K562 (cell line): ENCODE results near the gene ALDH16A1. TPM values are rescaled to one million over a fixed set of nuclear protein-coding genes. Genes with fewer than 3 reads are reported as not detected.

Source experiments
- ATF3 ChIP-seq, 2 experiments: fragments of 450-650 bp in 1 of 2; sonication (generic) in 1 of 2; formaldehyde crosslinking in 1 of 2; IDR thresholded peaks in 1 of 2; conservative IDR thresholded peaks in 1 of 2; 2 replicates each; pipeline versions ENCODE4 v1.6.1 to v1.8.1; 2016 to 2023; ENCODE audit warnings: mild to moderate bottlenecking in 2 of 2, moderate library complexity in 2 of 2, inconsistent platforms in 1 of 2, missing genetic modification reagents in 1 of 2
- BRD4 ChIP-seq: fragments of 200-600 bp; sonication (generic); IDR thresholded peaks from 2 replicates; pipeline ENCODE4 v1.6.1; 2017; ENCODE audit warnings: inconsistent platforms
- CBFB ChIP-seq: sonication (generic); formaldehyde crosslinking; IDR thresholded peaks from 2 replicates; pipeline ENCODE4 v1.4.0; 2020; ENCODE audit warnings: mild to moderate bottlenecking, missing genetic modification reagents
- CBX1 ChIP-seq: sonication (generic); IDR thresholded peaks from 2 replicates; pipeline ENCODE4 v1.6.1; 2016; ENCODE audit warnings: antibody characterized with exemption, low read depth, mild to moderate bottlenecking
- CHCHD3 ChIP-seq: fragments of 250-450 bp; sonication (Bioruptor Pico); IDR thresholded peaks from 2 replicates; pipeline ENCODE4 v2.1.2; 2022; ENCODE audit warnings: mild to moderate bottlenecking
- HNRNPL ChIP-seq: fragments of 200-400 bp; formaldehyde crosslinking; IDR thresholded peaks from 2 replicates; pipeline ENCODE4 v1.6.1; 2017; ENCODE audit warnings: low read depth, mild to moderate bottlenecking, low read length
- JUND ChIP-seq, 2 experiments: IDR thresholded peaks; 2 replicates in 1 of 2; 3 replicates in 1 of 2; pipeline ENCODE4 v1.6.1; 2011; ENCODE audit warnings: borderline replicate concordance in 2 of 2, low read depth in 2 of 2, low read length in 2 of 2, improper control_type of control experiment in 1 of 2, missing biosample characterization in 1 of 2, missing genetic modification characterization in 1 of 2, missing genetic modification reagents in 1 of 2
- KLF10 ChIP-seq: fragments of 250-450 bp; sonication (Bioruptor Pico); IDR thresholded peaks from 2 replicates; pipeline ENCODE4 v1.6.1; 2021; ENCODE audit warnings: matching md5 sums
- MLLT1 ChIP-seq, 2 experiments: fragments of 450-650 bp; IDR thresholded peaks; 2 replicates each; pipeline ENCODE4 v1.6.1; 2016
- SIN3A ChIP-seq, 2 experiments: fragments of 150-350 bp in 1 of 2; IDR thresholded peaks; 2 replicates each; pipeline ENCODE4 v1.6.1; 2011 to 2016; ENCODE audit warnings: borderline replicate concordance in 2 of 2, low read depth in 2 of 2, low read length in 2 of 2, mild to moderate bottlenecking in 2 of 2, moderate library complexity in 2 of 2; ENCODE audit not compliant: control insufficient read depth in 1 of 2
- SNRNP70 ChIP-seq: fragments of 200-400 bp; formaldehyde crosslinking; optimal IDR thresholded peaks from 2 replicates; pipeline ENCODE3; 2017; ENCODE audit warnings: low read depth, low read length
- SP1 ChIP-seq: sonication (generic); formaldehyde crosslinking; IDR thresholded peaks from 2 replicates; pipeline ENCODE4 v1.8.1; 2022; ENCODE audit warnings: mild to moderate bottlenecking, missing genetic modification reagents
- SUPT5H ChIP-seq: fragments of 450-650 bp; IDR thresholded peaks from 2 replicates; pipeline ENCODE4 v1.6.1; 2016
- ZBTB5 ChIP-seq: fragments of 450-650 bp; IDR thresholded peaks from 2 replicates; pipeline ENCODE4 v1.6.1; 2017; ENCODE audit warnings: antibody characterized with exemption
- ZNF589 ChIP-seq: fragments of 200-800 bp; sonication (Bioruptor generic); IDR thresholded peaks from 2 replicates; pipeline ENCODE4 v1.6.1; 2016; ENCODE audit warnings: low read depth, missing genetic modification characterization, missing compliant biosample characterization
- polyA plus RNA-seq, 8 experiments: library from polyadenylated mRNA; depleted of rRNA in 4 of 8; stranded (reverse) in 5 of 8; unstranded in 3 of 8; fragments of >200 nt; fragmentation: Nextera tagmentation in 2 of 8; fragmentation: Illumina TruSeq in 1 of 8; extraction: Ambion mirVana in 2 of 8; extraction: Trizol in 1 of 8; gene quantifications; 2 replicates each; pipeline versions ENCODE4 v1.2.1 to v1.2.3, GENCODE V29; 2011 to 2014; ENCODE audit warnings: inconsistent platforms in 1 of 8, missing spikeins in 1 of 8
- total RNA-seq, 7 experiments: library from RNA; depleted of rRNA in 6 of 7; stranded (reverse); fragments of >200 nt in 6 of 7; fragmentation: Illumina TruSeq in 2 of 7; extraction: Trizol in 2 of 7; gene quantifications; 2 replicates each; pipeline versions ENCODE4 v1.2.1 to v1.2.3, GENCODE V29; 2011 to 2021; ENCODE audit warnings: low replicate concordance in 1 of 7

Gene ALDH16A1
- total and polyA plus RNA-seq, 9 of the 15 experiments (the other 6 are each of a cell fraction or from before 2014, with no cell fraction given) = 2.2 to 52.2 (median 7.6) TPM

- TF ChIP-seq CBX1 (no peak), SUPT5H (no peak), CHCHD3 (no peak), BRD4 (0 out of 2 replicates have a peak, but pooled peaks have one; percentile 10), MLLT1 (IDR thresholded peaks at IDR 0.05) (0 out of 4 replicates have a peak, but pooled peaks of 1 of the 2 experiments have one; percentile 12), ZNF589 (CRISPR knock-in tag) (no peak), ZBTB5 (no peak), HNRNPL (peak; percentile 30; the same call in 1 of the 2 replicates), ATF3 (IDR thresholded peaks at IDR 0.05) (no peak), ATF3 (CRISPR knock-in tag; conservative IDR thresholded peaks at IDR 0.05) (0 out of 2 replicates have a peak, but pooled peaks have one; percentile 9), CBFB (peak; percentile 72; the same call in 1 of the 2 replicates), KLF10 (0 out of 2 replicates have a peak, but pooled peaks have one; percentile 54), SNRNP70 (peak; percentile 89), SP1 (CRISPR knock-in tag) (0 out of 2 replicates have a peak, but pooled peaks have one; percentile 55), SIN3A (IDR thresholded peaks at IDR 0.05; ENCODE audit: borderline replicate concordance in 2 of 2, control insufficient read depth in 1 of 2, low read depth in 2 of 2, low read length in 2 of 2) (peak in 1 of 2 experiments; percentile 6; a peak in 1 of 4 replicates), JUND (IDR thresholded peaks at IDR 0.05; ENCODE audit: borderline replicate concordance, low read depth, low read length) (no peak), JUND (tag; IDR thresholded peaks at IDR 0.05; ENCODE audit: borderline replicate concordance, low read depth, low read length) (no peak)
Measured at GRCh38 chr19:49488046-49488862, 35.2 kb downstream of the ALDH16A1 start (continued).
